Mesenchymal stem cell (in vitro differentiated cells and primary cell): ENCODE measurements around the gene DPH1.

Experiments
- DNase-seq: peaks from one replicate; pipeline ENCODE4 v3.0.0-alpha.2; 2013
- H2AFZ ChIP-seq: one replicate; pipeline ENCODE4 v1.6.1; 2013; ENCODE audit warnings: low read depth, mild to moderate bottlenecking, control low read depth, inconsistent platforms, low read length, moderate library complexity
- H2AK5ac ChIP-seq: 2 replicates; pipeline ENCODE4 v1.6.1; 2013; ENCODE audit warnings: low read length, moderate library complexity, mild to moderate bottlenecking, inconsistent platforms; ENCODE audit not compliant: severe bottlenecking
- H2BK120ac ChIP-seq: one replicate; pipeline ENCODE4 v1.6.1; 2013; ENCODE audit warnings: low read depth, mild to moderate bottlenecking, inconsistent platforms, low read length, moderate library complexity
- H2BK12ac ChIP-seq, 2 experiments: one replicate each; pipeline ENCODE4 v1.6.1; 2013; ENCODE audit warnings: inconsistent platforms in 2 of 2, low read length in 2 of 2, mild to moderate bottlenecking in 2 of 2, moderate library complexity in 2 of 2, control low read depth in 1 of 2
- H2BK15ac ChIP-seq: one replicate; pipeline ENCODE4 v1.6.1; 2013; ENCODE audit warnings: mild to moderate bottlenecking, low read depth, inconsistent platforms; ENCODE audit not compliant: poor library complexity, severe bottlenecking
- H2BK5ac ChIP-seq: 2 replicates; pipeline ENCODE4 v1.6.1; 2013; ENCODE audit warnings: low read depth, mild to moderate bottlenecking, low read length, control low read depth, inconsistent platforms; ENCODE audit not compliant: poor library complexity, severe bottlenecking
- H3K14ac ChIP-seq, 2 experiments: one replicate each; pipeline ENCODE4 v1.6.1; 2013; ENCODE audit warnings: inconsistent platforms in 2 of 2, low read length in 2 of 2, control low read depth in 1 of 2, mild to moderate bottlenecking in 1 of 2, moderate library complexity in 1 of 2
- H3K18ac ChIP-seq, 2 experiments: one replicate each; pipeline ENCODE4 v1.6.1; 2013; ENCODE audit warnings: inconsistent platforms in 2 of 2, low read length in 2 of 2, control low read depth in 1 of 2, low read depth in 1 of 2, mild to moderate bottlenecking in 1 of 2
- H3K23ac ChIP-seq, 2 experiments: one replicate each; pipeline ENCODE4 v1.6.1; 2013; ENCODE audit warnings: inconsistent platforms in 2 of 2, low read length in 2 of 2, mild to moderate bottlenecking in 2 of 2, moderate library complexity in 2 of 2, control low read depth in 1 of 2
- H3K27ac ChIP-seq: 2 replicates; pipeline ENCODE4 v1.5.1; 2013; ENCODE audit warnings: mild to moderate bottlenecking, moderate library complexity, low read length, control low read depth, inconsistent platforms; ENCODE audit not compliant: poor library complexity, severe bottlenecking
- H3K27me3 ChIP-seq, 2 experiments: 2 replicates each; pipeline versions ENCODE4 v1.6.1 to v1.7.0; 2013; ENCODE audit warnings: low read length in 2 of 2, mild to moderate bottlenecking in 2 of 2, moderate library complexity in 2 of 2, control low read depth in 1 of 2, inconsistent platforms in 1 of 2; ENCODE audit not compliant: control insufficient read depth in 1 of 2, insufficient read depth in 1 of 2
- H3K36me3 ChIP-seq, 2 experiments: 2 replicates each; pipeline versions ENCODE4 v1.6.1 to v1.7.0; 2013; ENCODE audit warnings: low read length in 2 of 2, control low read depth in 1 of 2, inconsistent platforms in 1 of 2, low read depth in 1 of 2, mild to moderate bottlenecking in 1 of 2; ENCODE audit not compliant: insufficient read depth in 2 of 2, control insufficient read depth in 1 of 2
- H3K4ac ChIP-seq, 2 experiments: one replicate each; pipeline ENCODE4 v1.6.1; 2013; ENCODE audit warnings: inconsistent platforms in 2 of 2, low read length in 2 of 2, mild to moderate bottlenecking in 2 of 2, moderate library complexity in 2 of 2, control low read depth in 1 of 2, low read depth in 1 of 2
- H3K4me1 ChIP-seq: 2 replicates; pipeline ENCODE4 v1.6.1; 2013; ENCODE audit warnings: low read depth, low read length, control low read depth; ENCODE audit not compliant: control insufficient read depth, insufficient read depth
- H3K4me2 ChIP-seq: 2 replicates; pipeline ENCODE4 v1.6.1; 2013; ENCODE audit warnings: low read length, mild to moderate bottlenecking, inconsistent platforms; ENCODE audit not compliant: poor library complexity, severe bottlenecking
- H3K4me3 ChIP-seq, 2 experiments: 2 replicates each; pipeline versions ENCODE4 v1.5.1 to v1.7.0; 2013; ENCODE audit warnings: low read length in 2 of 2, mild to moderate bottlenecking in 2 of 2, control low read depth in 1 of 2, low read depth in 1 of 2; ENCODE audit not compliant: insufficient read depth in 1 of 2
- H3K79me1 ChIP-seq: replicated peaks from 2 replicates; pipeline ENCODE4 v1.6.1; 2013; ENCODE audit warnings: mild to moderate bottlenecking, control low read depth, low read length, inconsistent platforms; ENCODE audit not compliant: poor library complexity, severe bottlenecking
- H3K9ac ChIP-seq: 2 replicates; pipeline ENCODE4 v1.7.0; 2013; ENCODE audit warnings: mild to moderate bottlenecking, low read length, moderate library complexity
- H3K9me3 ChIP-seq: 2 replicates; pipeline ENCODE4 v1.7.0; 2013; ENCODE audit warnings: mild to moderate bottlenecking, low read length; ENCODE audit not compliant: control insufficient read depth
- H4K8ac ChIP-seq: one replicate; pipeline ENCODE4 v1.6.1; 2013; ENCODE audit warnings: inconsistent platforms, mild to moderate bottlenecking, low read length, moderate library complexity
- H4K91ac ChIP-seq: one replicate; pipeline ENCODE4 v1.6.1; 2013; ENCODE audit warnings: mild to moderate bottlenecking, low read length, inconsistent platforms
- WGBS: methylation state at CpG from one replicate; pipeline ENCODE4 v1.1.7; 2013; ENCODE audit warnings: mixed read lengths; 5-methylcytosine and 5-hydroxymethylcytosine counted together

The DPH1 gene

GRCh38 chr17:2044263-2044894 is 14.4 kb downstream of the DPH1 start:
- Histone ChIP-seq H3K27me3 (no peaks in the 10 kb centered on the region), H2AFZ (no peak overlapping the region), H3K4me2 (no peak overlapping the region), H4K91ac (no peak overlapping the region), H3K14ac (no peak overlapping the region), H3K27ac (no peak overlapping the region), H3K9ac (peak overlapping the region; percentile 91), H3K79me1 (peaks cover 21% of the 10 kb centered on the region), H3K36me3 (peaks cover 32 to 33% of the 10 kb centered on the region in 2 experiments), H2BK120ac (no peak overlapping the region), H4K8ac (no peak overlapping the region), H3K4me1 (peaks cover 26% of the 10 kb centered on the region), H2AK5ac (no peak overlapping the region), H2BK15ac (no peak overlapping the region), H2BK12ac (no peak overlapping the region), H2BK5ac (no peak overlapping the region), H3K18ac (no peak overlapping the region), H3K4ac (no peak overlapping the region), H3K9me3 (no peaks in the 10 kb centered on the region), H3K23ac (no peak overlapping the region), H3K4me3 (no peak overlapping the region)
- WGBS: over 99% methylated on average over 4 of the region's 5 CpGs
- no peak for DNase-seq

- Histone ChIP-seq H3K27me3 (no peaks in the 10 kb centered on the region), H3K9ac (no peak overlapping the region), H4K8ac (no peak overlapping the region), H2BK15ac (no peak overlapping the region), H3K4me1 (peaks cover 36% of the 10 kb centered on the region), H2AK5ac (no peak overlapping the region), H3K23ac (no peak overlapping the region), H2AFZ (no peak overlapping the region), H2BK5ac (no peak overlapping the region), H3K9me3 (no peaks in the 10 kb centered on the region), H3K18ac (no peak overlapping the region), H2BK12ac (no peak overlapping the region), H3K4me3 (no peak overlapping the region), H3K27ac (no peak overlapping the region), H2BK120ac (no peak overlapping the region), H3K14ac (no peak overlapping the region), H3K4ac (no peak overlapping the region), H4K91ac (no peak overlapping the region), H3K36me3 (peaks cover 19 to 22% of the 10 kb centered on the region in 2 experiments), H3K79me1 (peaks cover 16% of the 10 kb centered on the region), H3K4me2 (no peak overlapping the region)
- no peak for DNase-seq
- 91% methylated on average over 6 of the region's 6 CpGs for WGBS
Observed at GRCh38 chr17:2047590-2047989, 17.6 kb downstream of the DPH1 start.

- Histone ChIP-seq H2BK5ac (no peak overlapping the region), H3K79me1 (peaks cover 13% of the 10 kb centered on the region), H2AFZ (no peak overlapping the region), H3K27ac (no peak overlapping the region), H4K91ac (no peak overlapping the region), H3K36me3 (peaks cover 8 to 10% of the 10 kb centered on the region in 2 experiments), H3K18ac (no peak overlapping the region), H3K4ac (no peak overlapping the region), H2AK5ac (no peak overlapping the region), H3K23ac (no peak overlapping the region), H2BK120ac (no peak overlapping the region), H2BK12ac (no peak overlapping the region), H3K27me3 (no peaks in the 10 kb centered on the region), H4K8ac (no peak overlapping the region), H3K4me1 (peaks cover 32% of the 10 kb centered on the region), H3K9ac (peak overlapping the region; percentile 98), H3K4me2 (peak overlapping the region; percentile 84), H3K4me3 (peak overlapping the region in 1 of 2 experiments; percentile 85), H3K9me3 (no peaks in the 10 kb centered on the region), H2BK15ac (no peak overlapping the region), H3K14ac (no peak overlapping the region)
- 13% methylated on average over 4 of the region's 9 CpGs for WGBS
- no peak for DNase-seq
Observed at GRCh38 chr17:2048805-2049204, 18.9 kb downstream of the DPH1 start.

- Histone ChIP-seq H2BK12ac (peak overlapping the region in 1 of 2 experiments; percentile 84), H3K79me1 (peaks cover 11% of the 10 kb centered on the region), H4K8ac (no peak overlapping the region), H2AK5ac (no peak overlapping the region), H3K4me3 (peak overlapping the region; percentile 84 to 85), H3K27me3 (no peaks in the 10 kb centered on the region), H3K4me2 (peak overlapping the region; percentile 98), H3K14ac (peak overlapping the region in 1 of 2 experiments; percentile 26), H2BK120ac (peak overlapping the region; percentile 19), H3K9ac (peak overlapping the region; percentile 98), H2BK5ac (no peak overlapping the region), H4K91ac (no peak overlapping the region), H3K18ac (peak overlapping the region in 1 of 2 experiments; percentile 93), H3K23ac (no peak overlapping the region), H2BK15ac (peak overlapping the region; percentile 23), H3K4ac (peak overlapping the region in 1 of 2 experiments; percentile 47), H3K4me1 (peaks cover 36% of the 10 kb centered on the region), H3K9me3 (no peaks in the 10 kb centered on the region), H3K27ac (no peak overlapping the region), H2AFZ (peak overlapping the region; percentile 94), H3K36me3 (peaks cover under 1 to 2% of the 10 kb centered on the region in 2 experiments)
- DNase-seq: peak; percentile 79
- WGBS: 8% methylated on average over 53 of the region's 104 CpGs
Observed at GRCh38 chr17:2049333-2050299, 19.7 kb downstream of the DPH1 start.
